ENCODE results near the gene CIBAR2.

The CIBAR2 gene

GRCh38 chr16:85083051-85083639 lies 29.1 kb downstream of the CIBAR2 start:
- no peak for DNase-seq (ENCODE audit: low spot score)

- DNase-seq (ENCODE audit: low spot score), result no peak
Measured at GRCh38 chr16:85082173-85083050, 29.9 kb downstream of the CIBAR2 start.

- DNase-seq (ENCODE audit: low spot score), result no peak
Measured at GRCh38 chr16:85081765-85082164, 30.5 kb downstream of the CIBAR2 start.

- DNase-seq (ENCODE audit: low spot score), result no peak
Measured at GRCh38 chr16:85081038-85081437, 31.2 kb downstream of the CIBAR2 start.

GRCh38 chr16:85079785-85080570 lies 32.3 kb downstream of the CIBAR2 start:
- DNase-seq (ENCODE audit: low spot score), result no peak

- DNase-seq (ENCODE audit: low spot score), result no peak
Measured at GRCh38 chr16:85078952-85079351, 33.3 kb downstream of the CIBAR2 start.

GRCh38 chr16:85078226-85078625 lies 34.0 kb downstream of the CIBAR2 start:
- no peak for DNase-seq (ENCODE audit: low spot score)

- DNase-seq (ENCODE audit: low spot score), result no peak
Measured at GRCh38 chr16:85077576-85078125, 34.6 kb downstream of the CIBAR2 start.

- no peak for DNase-seq (ENCODE audit: low spot score)
Measured at GRCh38 chr16:85077039-85077438, 35.2 kb downstream of the CIBAR2 start.

- no peak for DNase-seq (ENCODE audit: low spot score)
Measured at GRCh38 chr16:85075236-85075924, 36.9 kb downstream of the CIBAR2 start.

GRCh38 chr16:85074225-85074914 lies 37.9 kb downstream of the CIBAR2 start:
- no peak for DNase-seq (ENCODE audit: low spot score)

- DNase-seq (ENCODE audit: low spot score), result no peak
Measured at GRCh38 chr16:85072947-85073346, 39.3 kb downstream of the CIBAR2 start.

GRCh38 chr16:85072076-85072860 lies 40.0 kb downstream of the CIBAR2 start:
- no peak for DNase-seq (ENCODE audit: low spot score)

GRCh38 chr16:85069171-85069570 lies 43.1 kb downstream of the CIBAR2 start:
- no peak for DNase-seq (ENCODE audit: low spot score)

GRCh38 chr16:85068746-85069145 lies 43.5 kb downstream of the CIBAR2 start:
- no peak for DNase-seq (ENCODE audit: low spot score)

- DNase-seq (ENCODE audit: low spot score), result no peak
Measured at GRCh38 chr16:85067426-85067825, 44.8 kb downstream of the CIBAR2 start.

GRCh38 chr16:85067024-85067423 lies 45.2 kb downstream of the CIBAR2 start:
- DNase-seq (ENCODE audit: low spot score), result no peak

- DNase-seq (ENCODE audit: low spot score), result no peak
Measured at GRCh38 chr16:85066346-85066885, 45.9 kb downstream of the CIBAR2 start.

- no peak for DNase-seq (ENCODE audit: low spot score)
Measured at GRCh38 chr16:85065099-85065498, 47.2 kb downstream of the CIBAR2 start.

- no peak for DNase-seq (ENCODE audit: low spot score)
Measured at GRCh38 chr16:85064186-85064585, 48.1 kb downstream of the CIBAR2 start.

Data from left forelimb (tissue), 1 donor.